ENCODE measurements around the gene CLCA1.

GRCh38 chr1:86530211-86530845 is 61.6 kb downstream of the CLCA1 start:
- TF ChIP-seq POLR2A (IDR thresholded peaks at IDR 0.05) (no peak), CTCF (IDR thresholded peaks at IDR 0.05) (no peak)

Measured in ovary (tissue), 3 donors.